Naive thymus-derived CD4-positive, alpha-beta T cell (primary cell): ENCODE data around the gene CAPS. TPM values are rescaled to one million over a fixed set of nuclear protein-coding genes. Genes with fewer than 3 reads are reported as not detected.
A peak's percentile ranks its signal among the peaks of the same experiment; 100 is the strongest.

ENCODE experiments used
- ATAC-seq: fragments of 150-1000 bp; cut with Tn5 transposase; 2 replicates; pipeline ENCODE4 v1.10.0; 2021; ENCODE audit warnings: mild to moderate bottlenecking, moderate library complexity
- CTCF ChIA-PET: fragments of 350-600 bp; sonication (Branson Sonifier 250); formaldehyde crosslinking; loops from one replicate; lab custom pipeline; 2021; ENCODE audit warnings: antibody characterized with exemption; lab: Charles Lee
- POLR2A ChIA-PET: fragments of 350-600 bp; sonication (Branson Sonifier 250); formaldehyde crosslinking; loops from one replicate; lab custom pipeline; 2021; ENCODE audit warnings: antibody characterized with exemption, inconsistent platforms; lab: Charles Lee
- DNase-seq, 9 donors: peaks; one replicate each; pipeline versions ENCODE4 v3.0.0 to v3.0.0-alpha.2; 2020 to 2022; ENCODE audit warnings: mixed read lengths in 1 of 9
- H3K27ac ChIP-seq: one replicate; pipeline ENCODE4 v1.7.0; 2013; ENCODE audit warnings: mild to moderate bottlenecking, low read depth, low read length, moderate library complexity
- H3K27me3 ChIP-seq, 2 donors: one replicate each; pipeline ENCODE4 v1.7.0; 2013; ENCODE audit warnings: low read length in 2 of 2, mild to moderate bottlenecking in 2 of 2, moderate library complexity in 2 of 2; ENCODE audit not compliant: control insufficient read depth in 2 of 2, insufficient read depth in 2 of 2
- H3K36me3 ChIP-seq, 3 experiments: 1 replicate in 2 of 3; 2 replicates in 1 of 3; pipeline ENCODE4 v1.7.0; 2013; ENCODE audit warnings: low read length in 3 of 3, mild to moderate bottlenecking in 3 of 3, moderate library complexity in 1 of 3; ENCODE audit not compliant: insufficient read depth in 3 of 3, control insufficient read depth in 2 of 3
- H3K4me1 ChIP-seq, 2 donors: one replicate each; pipeline ENCODE4 v1.7.0; 2013; ENCODE audit warnings: low read length in 2 of 2, mild to moderate bottlenecking in 2 of 2, moderate library complexity in 1 of 2; ENCODE audit not compliant: control insufficient read depth in 2 of 2, insufficient read depth in 2 of 2
- H3K4me3 ChIP-seq: 2 replicates; pipeline ENCODE4 v1.7.0; 2013; ENCODE audit warnings: mild to moderate bottlenecking, low read length
- H3K9me3 ChIP-seq, 3 experiments: 1 replicate in 2 of 3; 2 replicates in 1 of 3; pipeline ENCODE4 v1.7.0; 2013; ENCODE audit warnings: low read length in 3 of 3; ENCODE audit not compliant: control insufficient read depth in 2 of 3
- H3K27ac Mint-ChIP-seq, 9 donors: one replicate each; pipeline ENCODE4 v1.8.0; 2020 to 2022; ENCODE audit warnings: mixed read lengths in 9 of 9, mild to moderate bottlenecking in 8 of 9, moderate library complexity in 5 of 9, inconsistent platforms in 2 of 9
- H3K27me3 Mint-ChIP-seq, 5 donors: one replicate each; pipeline ENCODE4 v1.8.0; 2021 to 2022; ENCODE audit warnings: mixed read lengths in 5 of 5, mild to moderate bottlenecking in 1 of 5
- H3K36me3 Mint-ChIP-seq, 5 donors: one replicate each; pipeline ENCODE4 v1.8.0; 2020 to 2022; ENCODE audit warnings: mixed read lengths in 5 of 5, mild to moderate bottlenecking in 3 of 5, inconsistent platforms in 1 of 5
- H3K4me1 Mint-ChIP-seq, 7 donors: one replicate each; pipeline ENCODE4 v1.8.0; 2020 to 2022; ENCODE audit warnings: mixed read lengths in 7 of 7, mild to moderate bottlenecking in 3 of 7, inconsistent platforms in 1 of 7
- H3K4me3 Mint-ChIP-seq, 10 donors: one replicate each; pipeline ENCODE4 v1.8.0; 2020 to 2022; ENCODE audit warnings: mild to moderate bottlenecking in 10 of 10, mixed read lengths in 10 of 10, moderate library complexity in 6 of 10, inconsistent platforms in 2 of 10
- H3K9me3 Mint-ChIP-seq, 11 donors: one replicate each; pipeline ENCODE4 v1.8.0; 2020 to 2022; ENCODE audit warnings: mixed read lengths in 11 of 11, mild to moderate bottlenecking in 4 of 11, inconsistent platforms in 1 of 11, moderate library complexity in 1 of 11
- intact Hi-C, 2 donors: fragments of 100-400 bp; cut with micrococcal nuclease; formaldehyde crosslinking; loops; one replicate each; pipeline ENCODE4 v1.15.1; 2023
- polyA plus RNA-seq, 2 donors: library from polyadenylated mRNA; unstranded; fragments of 300-500 nt; fragmentation: Illumina TruSeq; gene quantifications; one replicate each; pipeline ENCODE4 v1.2.3, GENCODE V29; 2021
- total RNA-seq, 6 experiments: library from RNA in 5 of 6; stranded (reverse) in 5 of 6; gene quantifications; 1 replicate in 5 of 6; 2 replicates in 1 of 6; pipeline ENCODE4 v1.2.3 and lab custom pipeline; 2021 to 2026

The CAPS gene
- total and polyA plus RNA-seq, 7 experiments from 2014 or later = 1.6 to 80.6 (median 45.2) TPM

DNA sequence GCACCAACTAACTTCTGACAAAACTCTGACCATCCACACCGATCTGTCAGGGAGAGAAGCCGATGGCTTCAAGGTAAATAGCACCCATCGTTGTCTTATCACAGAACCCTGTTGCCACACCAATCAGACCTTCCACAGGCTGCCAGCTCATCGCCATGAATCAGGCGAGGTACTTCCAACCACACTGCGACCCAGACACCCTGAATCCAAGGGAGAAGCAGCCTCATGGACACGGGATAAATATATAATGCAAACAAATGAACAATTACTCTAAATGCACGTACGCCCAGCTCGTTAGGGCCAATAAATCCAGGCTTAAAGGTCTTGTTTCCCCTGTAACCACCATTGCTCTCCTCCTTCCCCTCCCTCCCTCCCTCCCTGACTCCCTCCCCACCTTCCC lies 43.1 kb downstream of the CAPS start:
- Mint-ChIP-seq H3K27me3 (no peaks in the 10 kb centered on the region), H3K36me3 (peaks cover 0 to 15% (median 3%) of the 10 kb centered on the region in 5 donors), H3K9me3 (peaks cover 0 to 6% (median 0%) of the 10 kb centered on the region in 11 donors), H3K4me1 (peaks cover 57 to 99% (median 86%) of the 10 kb centered on the region in 7 donors), H3K27ac (peak overlapping the region in 6 of 9 donors; percentile 28 to 100 (median 74)), H3K4me3 (peak overlapping the region in 1 of 10 donors; percentile 9)
- Histone ChIP-seq H3K27me3 (no peaks in the 10 kb centered on the region), H3K9me3 (no peaks in the 10 kb centered on the region), H3K36me3 (no peaks in the 10 kb centered on the region), H3K4me1 (peaks cover 39 to 71% of the 10 kb centered on the region in 2 donors), H3K27ac (no peak overlapping the region), H3K4me3 (no peak overlapping the region)
- CTCF ChIA-PET = interaction anchor here (0.6 to 1.9 kb wide), 3 partner anchors 11 to 1320 kb away, joined by 3 to 9 read pairs (median 4); no protein-coding TSS in a partner anchor
- DNase-seq = no peak
- intact Hi-C loops = no loop called here
- POLR2A ChIA-PET = interaction anchor here (1.7 to 1.8 kb wide), 2 partner anchors 9 kb away, joined by 6 to 7 read pairs; no protein-coding TSS in a partner anchor
- ATAC-seq = no peak

DNA sequence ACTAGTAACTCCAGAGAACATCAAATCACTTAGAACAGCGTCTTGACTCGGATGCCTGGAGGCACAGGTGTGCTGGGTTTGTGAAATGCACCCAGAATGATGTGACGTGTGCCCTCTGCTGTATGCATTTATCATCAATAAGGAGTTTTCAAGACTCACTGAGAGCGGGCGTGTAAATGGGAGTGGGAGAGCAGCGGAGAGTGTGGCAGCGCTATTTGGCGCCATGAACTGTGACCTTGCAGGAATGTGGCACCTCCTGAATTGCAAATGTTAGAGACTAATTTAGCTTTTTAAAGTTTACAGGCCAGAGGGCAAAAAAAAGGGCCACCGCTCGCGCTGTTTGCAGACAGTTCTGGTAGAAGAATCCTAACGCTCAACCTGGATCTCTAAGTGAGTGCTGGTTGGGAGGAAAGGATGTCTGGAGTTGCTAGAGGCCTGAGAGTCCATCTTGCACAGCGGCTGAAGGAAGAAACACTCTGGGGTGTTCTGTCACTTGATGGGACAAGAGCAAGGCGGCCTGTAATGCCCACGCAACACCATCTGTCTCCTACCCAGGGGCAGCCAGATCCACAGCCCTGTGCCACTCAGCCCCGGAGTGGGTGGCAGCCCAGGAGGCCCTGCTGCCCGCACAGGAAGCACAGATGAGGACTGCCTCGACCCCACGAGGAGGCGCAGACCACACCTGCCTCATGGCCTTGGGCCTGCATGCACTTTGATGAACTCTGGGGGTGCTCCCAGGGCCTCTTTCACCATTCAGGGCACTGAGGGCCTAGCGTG lies 44.2 kb downstream of the CAPS start:
- peaks cover 0 to 15% (median 3%) of the 10 kb centered on the region in 5 donors for H3K36me3 Mint-ChIP-seq
- ATAC-seq (no peak), DNase-seq (no peak)
- POLR2A ChIA-PET = interaction anchor here (0.5 to 4.9 kb wide), 4 partner anchors 7 to 167 kb away, joined by 3 to 89 read pairs (median 4); no protein-coding TSS in a partner anchor
- H3K36me3 ChIP-seq = no peaks in the 10 kb centered on the region
- no peaks in the 10 kb centered on the region for H3K27me3 ChIP-seq
- H3K4me3 Mint-ChIP-seq = peak overlapping the region in 6 of 10 donors; percentile 3 to 86 (median 48)
- intact Hi-C loops = no loop called here
- no peak overlapping the region for H3K27ac ChIP-seq
- CTCF ChIA-PET = interaction anchor here (0.7 to 0.8 kb wide), 2 partner anchors 10 kb away, joined by 3 to 4 read pairs; no protein-coding TSS in a partner anchor
- H3K4me3 ChIP-seq = no peak overlapping the region
- H3K27me3 Mint-ChIP-seq = no peaks in the 10 kb centered on the region
- H3K9me3 Mint-ChIP-seq = no peaks in the 10 kb centered on the region
- H3K27ac Mint-ChIP-seq = peak overlapping the region; percentile 25 to 100 (median 90)
- H3K4me1 Mint-ChIP-seq = peaks cover 58 to 99% (median 86%) of the 10 kb centered on the region in 7 donors
- peaks cover 46 to 71% of the 10 kb centered on the region in 2 donors for H3K4me1 ChIP-seq
- H3K9me3 ChIP-seq = no peaks in the 10 kb centered on the region

- no peak for ATAC-seq
- no peak for DNase-seq
- Mint-ChIP-seq H3K9me3 (no peaks in the 10 kb centered on the region), H3K4me3 (peak overlapping the region in 5 of 10 donors; percentile 19 to 86 (median 75)), H3K27ac (peak overlapping the region; percentile 69 to 100 (median 90)), H3K27me3 (no peaks in the 10 kb centered on the region), H3K4me1 (peaks cover 56 to 99% (median 84%) of the 10 kb centered on the region in 7 donors), H3K36me3 (peaks cover 0 to 15% (median 3%) of the 10 kb centered on the region in 5 donors)
- intact Hi-C loops = no loop called here
- Histone ChIP-seq H3K4me3 (no peak overlapping the region), H3K9me3 (no peaks in the 10 kb centered on the region), H3K27ac (no peak overlapping the region), H3K27me3 (no peaks in the 10 kb centered on the region), H3K36me3 (no peaks in the 10 kb centered on the region), H3K4me1 (peaks cover 49 to 73% of the 10 kb centered on the region in 2 donors)
- ChIA-PET CTCF (interaction anchor here (0.8 kb wide), 1 partner anchor 9 kb away, joined by 3 read pairs; no protein-coding TSS in a partner anchor), POLR2A (interaction anchor here (0.5 to 4.9 kb wide), 3 partner anchors 8 to 167 kb away, joined by 3 to 89 read pairs (median 3); no protein-coding TSS in a partner anchor)
Measured at GRCh38 chr19:5958851-5959122, 44.7 kb downstream of the CAPS start.

GRCh38 chr19:5959260-5960004 lies 45.4 kb downstream of the CAPS start:
- no peak for DNase-seq
- CTCF ChIA-PET = interaction anchor here (0.8 to 1.0 kb wide), 2 partner anchors 8 to 31 kb away, joined by 3 read pairs; no protein-coding TSS in a partner anchor

GRCh38 chr19:5960005-5961001 lies 46.2 kb downstream of the CAPS start:
- peak overlapping the region; percentile 48 to 87 (median 82) for H3K4me3 Mint-ChIP-seq
- ATAC-seq (no peak), DNase-seq (no peak)
- ChIA-PET CTCF (interaction anchor here (1.0 to 2.8 kb wide), 2 partner anchors 9 to 30 kb away, joined by 3 to 16 read pairs; no protein-coding TSS in a partner anchor), POLR2A (interaction anchor here (0.5 to 5.5 kb wide), 8 partner anchors 9 to 246 kb away, joined by 3 to 89 read pairs (median 10); partner anchors contain the start of genes NDUFA11, RANBP3 and VMAC)
- H3K36me3 Mint-ChIP-seq = peaks cover 0 to 15% (median 3%) of the 10 kb centered on the region in 5 donors
- peak overlapping the region; percentile 77 for H3K27ac ChIP-seq
- H3K9me3 ChIP-seq = no peaks in the 10 kb centered on the region
- H3K9me3 Mint-ChIP-seq = no peaks in the 10 kb centered on the region
- peaks cover 56 to 77% of the 10 kb centered on the region in 2 donors for H3K4me1 ChIP-seq
- H3K27me3 Mint-ChIP-seq = no peaks in the 10 kb centered on the region
- no peaks in the 10 kb centered on the region for H3K36me3 ChIP-seq
- intact Hi-C loops = no loop called here
- no peaks in the 10 kb centered on the region for H3K27me3 ChIP-seq
- peaks cover 58 to 99% (median 86%) of the 10 kb centered on the region in 7 donors for H3K4me1 Mint-ChIP-seq
- peak overlapping the region; percentile 95 to 100 (median 99) for H3K27ac Mint-ChIP-seq
- H3K4me3 ChIP-seq = no peak overlapping the region

More at GRCh38 chr19:5959260-5960004, 45.4 kb downstream of the CAPS start:
- no peaks in the 10 kb centered on the region for H3K9me3 ChIP-seq
- peaks cover 55 to 73% of the 10 kb centered on the region in 2 donors for H3K4me1 ChIP-seq
- H3K27ac Mint-ChIP-seq = peak overlapping the region; percentile 72 to 100 (median 99)
- no peaks in the 10 kb centered on the region for H3K27me3 ChIP-seq
- no peaks in the 10 kb centered on the region for H3K27me3 Mint-ChIP-seq
- peak overlapping the region in 7 of 10 donors; percentile 16 to 86 (median 79) for H3K4me3 Mint-ChIP-seq
- peaks cover 0 to 15% (median 3%) of the 10 kb centered on the region in 5 donors for H3K36me3 Mint-ChIP-seq
- H3K27ac ChIP-seq = peak overlapping the region; percentile 77
- peaks cover 54 to 99% (median 84%) of the 10 kb centered on the region in 7 donors for H3K4me1 Mint-ChIP-seq
- H3K9me3 Mint-ChIP-seq = no peaks in the 10 kb centered on the region
- intact Hi-C loops = no loop called here
- H3K4me3 ChIP-seq = no peak overlapping the region
- no peak for ATAC-seq
- H3K36me3 ChIP-seq = no peaks in the 10 kb centered on the region
- POLR2A ChIA-PET = interaction anchor here (0.5 to 4.9 kb wide), 4 partner anchors 9 to 132 kb away, joined by 3 to 89 read pairs (median 26); partner anchors contain the start of genes NDUFA11 and VMAC
